A549 (cell line): ENCODE data around the gene ZBED1.

Source experiments
- CHD2 ChIP-seq: fragments of 150-350 bp; IDR thresholded peaks from 2 replicates; pipeline ENCODE4 v1.6.1; 2014; ENCODE audit warnings: low read length; ENCODE audit not compliant: partially characterized antibody
- MYC ChIP-seq: IDR thresholded peaks from 2 replicates; pipeline ENCODE4 v1.6.1; 2012; ENCODE audit warnings: mild to moderate bottlenecking, inconsistent platforms, low read length, improper control_type of control experiment, borderline replicate concordance
- SREBF2 ChIP-seq: fragments of 450-650 bp; IDR thresholded peaks from 2 replicates; pipeline ENCODE4 v1.6.1; 2014; ENCODE audit warnings: mild to moderate bottlenecking, moderate library complexity
- TF ChIP-seq, protein P1 (sequence below): fragments of >200 bp; sonication (Bioruptor Twin); formaldehyde crosslinking; IDR thresholded peaks from 3 replicates; pipeline ENCODE4 v1.5.1; 2016

DNA sequence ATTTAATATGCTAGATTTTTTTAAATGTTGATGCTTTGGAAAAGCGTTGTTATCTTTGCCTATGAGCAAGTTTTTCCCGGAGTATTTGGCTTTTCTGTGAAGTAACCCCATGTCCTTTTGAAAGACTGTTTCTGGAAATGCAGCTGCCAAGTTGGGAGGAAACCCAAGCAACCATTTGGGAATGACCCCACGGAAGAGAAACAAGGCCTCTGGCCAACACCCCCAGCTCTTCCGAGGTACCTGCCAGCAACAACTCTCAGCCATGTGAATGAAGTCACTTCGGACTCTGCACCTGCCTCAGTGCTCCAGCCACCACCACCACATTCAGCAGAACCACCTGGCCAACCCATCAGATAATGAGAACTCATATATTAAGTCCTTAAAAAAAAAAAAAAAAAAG, 36.2 kb upstream of the ZBED1 start:
- no peak for TF ChIP-seq SREBF2
- no peak for TF ChIP-seq MYC
- TF ChIP-seq, protein P1, sequence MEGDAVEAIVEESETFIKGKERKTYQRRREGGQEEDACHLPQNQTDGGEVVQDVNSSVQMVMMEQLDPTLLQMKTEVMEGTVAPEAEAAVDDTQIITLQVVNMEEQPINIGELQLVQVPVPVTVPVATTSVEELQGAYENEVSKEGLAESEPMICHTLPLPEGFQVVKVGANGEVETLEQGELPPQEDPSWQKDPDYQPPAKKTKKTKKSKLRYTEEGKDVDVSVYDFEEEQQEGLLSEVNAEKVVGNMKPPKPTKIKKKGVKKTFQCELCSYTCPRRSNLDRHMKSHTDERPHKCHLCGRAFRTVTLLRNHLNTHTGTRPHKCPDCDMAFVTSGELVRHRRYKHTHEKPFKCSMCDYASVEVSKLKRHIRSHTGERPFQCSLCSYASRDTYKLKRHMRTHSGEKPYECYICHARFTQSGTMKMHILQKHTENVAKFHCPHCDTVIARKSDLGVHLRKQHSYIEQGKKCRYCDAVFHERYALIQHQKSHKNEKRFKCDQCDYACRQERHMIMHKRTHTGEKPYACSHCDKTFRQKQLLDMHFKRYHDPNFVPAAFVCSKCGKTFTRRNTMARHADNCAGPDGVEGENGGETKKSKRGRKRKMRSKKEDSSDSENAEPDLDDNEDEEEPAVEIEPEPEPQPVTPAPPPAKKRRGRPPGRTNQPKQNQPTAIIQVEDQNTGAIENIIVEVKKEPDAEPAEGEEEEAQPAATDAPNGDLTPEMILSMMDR, result no peak
- no peak for TF ChIP-seq CHD2
